ENCODE measurements around the gene BCAR3.
"Not testable (repeated sequence)": the region's sequence is repeated elsewhere in the genome, so short reads cannot be mapped to it uniquely, and the experiment has no call there.

BCAR3 gene

DNA sequence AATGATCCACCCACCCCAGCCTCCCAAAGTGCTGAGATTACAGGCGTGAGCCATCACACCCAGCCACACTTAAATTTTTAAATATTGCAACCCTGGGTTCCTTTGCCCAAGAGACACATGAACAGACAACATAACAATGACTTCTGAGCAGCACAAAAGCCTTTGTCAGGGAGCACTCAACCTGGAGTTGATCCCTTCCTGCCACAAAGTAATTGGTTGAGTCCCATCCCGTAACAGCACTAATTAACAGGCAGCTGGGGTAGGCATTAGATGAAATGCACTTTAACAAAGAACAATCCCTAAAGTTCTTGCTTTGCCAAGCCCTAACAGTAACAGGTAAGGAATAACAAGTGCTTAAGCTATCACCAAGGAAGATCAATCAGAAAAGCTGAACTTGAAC, 5.9 kb upstream of the BCAR3 start:
- DNase-seq: no peak

DNA sequence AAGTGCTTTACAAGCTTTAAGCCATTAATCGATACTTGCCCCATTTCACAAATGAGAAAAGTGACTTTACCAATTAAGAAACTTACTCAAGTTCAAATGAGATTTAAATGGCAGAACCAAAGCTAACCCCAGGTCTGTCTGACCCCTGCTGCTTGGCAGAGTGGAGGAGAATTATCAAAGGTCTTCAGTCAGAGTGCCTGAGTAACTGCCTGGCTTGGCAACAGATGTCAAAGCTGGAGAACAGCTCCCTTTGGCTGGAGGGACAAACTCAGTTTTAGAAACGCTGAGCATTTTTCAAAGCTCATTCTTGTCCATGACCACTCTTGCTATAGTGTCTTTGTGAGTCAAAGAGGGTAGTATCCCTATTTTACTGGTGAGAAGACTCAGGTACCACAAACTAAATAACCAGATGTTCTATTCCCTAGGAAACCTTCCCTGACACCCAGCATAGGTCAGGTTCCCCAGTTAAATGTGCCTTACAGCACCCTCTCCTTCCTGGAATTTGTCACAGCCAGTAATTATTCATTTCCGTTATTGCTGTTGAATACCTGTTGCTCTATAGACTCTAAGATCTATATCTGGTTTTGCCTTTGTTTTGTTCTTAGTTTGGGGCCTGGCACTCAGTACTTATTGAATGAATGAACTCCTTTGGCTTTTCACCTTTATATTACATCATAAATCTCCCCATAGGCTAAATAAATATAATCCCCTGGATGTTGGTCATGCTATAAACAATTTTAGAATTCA, 5.0 kb upstream of the BCAR3 start:
- DNase-seq: peak; percentile 9

DNA sequence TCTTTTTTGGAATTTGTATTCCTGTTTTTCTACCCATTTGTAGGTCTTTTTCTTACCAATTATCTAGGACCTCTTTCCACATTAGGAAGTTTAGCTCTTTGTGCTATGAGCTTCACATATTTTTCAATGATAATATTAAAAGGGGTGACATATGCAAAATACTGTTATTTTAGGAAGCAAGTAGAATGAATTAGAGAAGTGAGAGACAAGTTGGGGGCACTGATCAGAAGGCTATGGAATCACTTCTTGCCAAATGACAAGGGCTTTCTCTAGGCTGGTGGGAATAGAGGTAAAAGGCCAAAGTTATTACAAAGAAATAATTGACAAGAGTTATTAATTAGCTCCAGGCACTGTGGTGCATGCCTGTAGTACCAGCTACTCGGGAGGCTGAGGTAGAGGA, 4.3 kb upstream of the BCAR3 start:
- DNase-seq: no peak

DNA sequence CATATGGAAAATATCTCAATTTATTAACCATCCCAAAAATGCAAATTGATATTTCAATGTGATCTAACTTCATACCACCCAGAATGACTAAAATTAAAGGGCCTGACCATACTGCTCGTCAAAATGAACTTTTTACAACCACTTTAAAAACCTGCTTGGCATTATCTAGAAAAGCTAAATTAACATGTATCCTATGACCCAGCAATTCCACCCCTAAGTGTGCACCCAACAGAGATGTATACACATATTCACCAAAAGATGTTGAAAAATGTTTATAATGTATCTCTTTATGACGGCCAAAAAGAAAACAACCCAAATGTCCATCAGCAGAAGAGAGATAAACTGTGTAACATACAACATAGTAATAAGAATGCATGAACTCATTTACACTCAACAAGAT, 1.6 kb upstream of the BCAR3 start:
- DNase-seq: no peak

DNA sequence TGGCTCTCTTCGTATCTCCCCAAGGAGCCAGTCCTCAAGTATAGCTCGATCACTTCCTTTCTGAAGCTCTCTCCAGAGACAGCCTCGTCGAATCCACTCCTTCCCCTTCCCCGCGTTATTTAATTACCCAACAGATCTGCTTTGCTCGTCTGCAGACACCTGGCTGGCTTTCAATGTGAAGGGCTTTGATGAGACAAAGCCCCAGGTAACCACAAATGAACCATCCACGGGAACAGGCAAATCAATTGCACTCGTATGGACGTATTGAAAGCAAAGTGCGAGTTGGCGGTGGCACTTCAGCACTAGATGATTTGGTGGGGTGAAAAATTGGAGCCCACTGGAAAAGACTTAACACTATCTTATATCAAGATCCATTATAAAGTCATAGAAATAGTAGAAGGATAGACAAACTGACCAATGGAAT, 364 bp upstream of the BCAR3 start:
- peak; percentile 78 for DNase-seq

DNA sequence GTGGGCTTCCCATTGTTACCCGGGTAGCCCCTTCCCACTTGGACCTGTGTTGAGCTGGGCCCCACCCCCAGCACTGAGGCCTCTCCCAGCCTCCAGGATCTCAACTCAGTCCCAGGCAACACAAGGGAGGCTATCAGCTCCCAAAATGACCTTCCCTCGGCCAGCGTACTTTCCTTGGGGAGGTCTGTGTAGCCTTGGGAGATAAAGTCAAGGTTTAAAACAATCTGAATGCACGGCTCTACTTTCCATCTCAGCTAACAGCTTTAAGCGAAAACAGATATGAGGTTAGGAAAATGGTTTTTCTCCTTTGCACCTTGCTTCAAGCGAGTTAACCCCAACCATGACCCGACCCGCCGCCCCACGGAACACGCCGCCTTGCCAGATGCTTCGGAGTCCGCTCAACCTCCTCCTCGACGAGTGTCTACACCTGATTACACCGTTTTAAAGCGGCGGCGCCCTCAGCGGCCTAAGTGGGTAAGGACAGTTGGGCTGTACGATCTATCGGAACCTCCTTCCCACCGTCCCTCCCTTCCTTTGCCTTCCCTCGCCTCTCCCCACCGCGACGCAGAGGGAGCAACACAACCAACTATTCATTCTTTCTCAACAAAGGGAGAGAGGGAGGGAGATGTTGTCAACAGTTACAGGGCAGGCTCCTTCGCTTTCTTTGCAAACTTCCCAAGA, 1.1 kb downstream of the BCAR3 start:
- peak; percentile 83 for DNase-seq

DNA sequence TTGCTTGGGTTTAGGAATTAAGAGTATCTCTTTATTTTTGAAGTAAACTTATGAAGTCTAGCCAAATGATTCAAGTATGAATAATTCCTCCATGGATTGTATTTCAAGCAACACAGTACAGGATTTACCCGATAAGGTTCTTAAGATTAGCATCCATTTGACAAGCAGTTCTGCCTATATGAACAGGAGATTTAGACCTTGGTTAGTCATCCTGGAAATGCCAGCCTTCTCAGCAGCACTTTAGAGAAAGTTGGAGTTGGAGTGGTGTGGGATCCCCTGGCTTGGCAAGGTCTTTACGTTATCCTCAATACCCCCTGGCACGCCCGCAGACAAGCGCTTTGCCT, 1.6 kb downstream of the BCAR3 start:
- DNase-seq: no peak

DNA sequence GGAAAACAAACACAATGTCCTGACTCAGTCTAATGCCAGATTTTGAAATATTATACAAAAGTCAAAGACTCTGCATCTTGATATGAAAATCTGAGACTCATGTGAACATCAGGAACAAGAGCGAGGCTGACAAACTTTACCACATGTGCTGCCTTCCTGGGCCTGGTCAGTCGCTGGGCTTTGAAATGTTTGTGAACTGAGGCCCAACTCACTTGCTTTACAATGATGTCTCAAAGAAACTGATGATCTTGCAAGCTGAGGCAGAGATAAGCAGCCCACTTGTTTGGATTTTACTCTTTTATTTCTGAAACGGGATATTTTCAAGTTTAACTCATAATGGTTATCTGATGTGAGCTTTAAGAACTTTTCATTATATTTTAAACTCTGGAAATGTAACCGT, 2.1 kb downstream of the BCAR3 start:
- DNase-seq: no peak

DNA sequence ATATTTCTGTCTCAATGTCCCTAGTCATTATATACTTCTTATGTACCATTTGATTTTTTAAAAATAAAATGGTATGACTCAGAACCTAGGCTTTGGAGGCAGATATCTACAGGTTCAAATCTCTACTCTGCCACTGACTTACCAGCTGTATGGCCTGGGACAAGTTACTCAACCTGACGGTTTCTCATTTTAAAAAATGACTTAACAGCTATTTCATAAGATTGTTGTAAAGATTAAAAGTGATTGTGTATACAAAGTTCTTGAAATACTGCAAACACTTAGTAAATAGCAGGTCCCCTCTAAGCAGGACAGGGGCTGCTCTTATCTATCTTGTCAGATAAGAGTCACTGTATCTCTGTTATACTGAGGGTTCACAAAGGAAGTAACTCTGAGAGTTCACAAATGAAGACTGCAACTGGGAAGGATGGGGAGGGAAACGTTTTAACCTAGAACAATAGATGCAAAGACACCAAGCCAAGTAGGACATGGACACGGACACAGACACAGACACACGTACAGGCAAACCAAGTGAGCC, 2.6 kb downstream of the BCAR3 start:
- DNase-seq: no peak

DNA sequence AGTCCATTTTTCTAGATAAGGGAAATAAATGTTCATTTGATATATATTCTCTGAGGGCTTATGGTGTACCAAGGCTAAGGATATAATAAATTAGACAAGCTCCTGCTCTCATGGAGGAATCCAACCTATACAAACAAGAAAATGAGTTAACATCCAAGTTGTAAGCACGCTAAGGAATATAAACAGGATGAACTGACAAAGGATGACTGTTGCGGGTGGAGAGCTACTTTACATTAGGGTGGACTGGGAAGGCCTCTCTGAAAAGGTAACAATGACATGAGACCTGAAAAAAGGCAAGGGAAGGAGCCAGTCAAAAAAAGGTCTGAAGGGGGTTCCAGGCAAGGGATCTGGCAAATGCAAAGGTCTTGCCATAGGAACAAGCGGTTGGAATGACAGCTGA, 3.1 kb downstream of the BCAR3 start:
- DNase-seq: no peak

DNA sequence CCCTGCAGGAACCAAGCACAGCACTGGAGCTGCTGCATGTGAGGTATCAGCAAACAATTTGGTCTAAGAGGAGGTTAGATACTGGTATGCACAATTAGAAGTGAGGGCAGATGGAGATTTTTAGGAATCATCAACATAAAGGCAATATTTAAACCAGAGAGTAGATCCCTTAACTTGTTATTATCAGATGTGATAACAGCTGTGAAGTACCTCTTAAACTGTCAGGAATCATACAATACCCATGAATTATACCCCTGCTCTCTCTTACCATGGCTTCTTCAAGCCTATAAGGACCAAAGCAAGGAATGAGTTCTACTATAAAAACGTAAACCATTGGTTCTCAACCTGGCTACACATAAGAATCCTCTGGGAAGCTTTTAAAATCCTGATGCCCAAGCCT, 3.9 kb downstream of the BCAR3 start:
- DNase-seq: no peak

DNA sequence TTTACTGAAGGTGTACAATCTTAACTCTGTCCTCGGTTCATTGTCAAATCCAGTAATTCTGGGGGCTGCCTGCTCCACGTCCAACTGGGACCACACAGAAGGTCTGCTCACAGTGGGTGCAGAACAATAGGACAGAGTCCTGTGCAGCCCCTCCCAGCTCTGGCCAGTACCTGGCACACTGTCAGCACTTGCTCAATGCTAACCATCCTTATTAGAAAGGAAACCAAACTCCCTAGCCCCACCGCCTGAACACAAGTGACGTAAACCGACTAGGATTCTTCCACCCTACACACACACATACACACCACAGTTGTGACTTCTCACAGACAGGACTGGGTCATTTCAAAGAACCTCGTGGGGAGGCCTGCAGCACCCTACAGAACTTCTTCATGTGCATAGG, 5.2 kb downstream of the BCAR3 start:
- no peak for DNase-seq

DNA sequence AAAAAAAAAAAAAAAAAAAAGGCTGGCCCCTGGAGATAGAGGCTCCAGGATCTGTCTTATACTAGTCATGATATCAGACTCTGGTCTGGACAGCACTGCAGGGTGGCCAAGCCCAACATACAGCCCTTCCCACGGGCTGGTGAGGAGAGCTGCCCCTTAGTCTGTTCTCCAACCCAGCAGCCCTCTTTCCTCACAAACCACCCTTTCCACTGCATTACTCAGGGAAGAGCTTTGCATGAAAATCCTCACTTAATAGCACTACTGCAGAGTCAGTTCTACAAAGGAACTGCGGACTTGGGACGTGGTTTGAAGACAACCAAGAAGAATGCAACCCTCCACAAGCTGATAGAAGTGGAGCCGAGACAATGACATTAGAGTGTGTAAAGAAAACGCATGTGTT, 5.7 kb downstream of the BCAR3 start:
- no peak for DNase-seq

DNA sequence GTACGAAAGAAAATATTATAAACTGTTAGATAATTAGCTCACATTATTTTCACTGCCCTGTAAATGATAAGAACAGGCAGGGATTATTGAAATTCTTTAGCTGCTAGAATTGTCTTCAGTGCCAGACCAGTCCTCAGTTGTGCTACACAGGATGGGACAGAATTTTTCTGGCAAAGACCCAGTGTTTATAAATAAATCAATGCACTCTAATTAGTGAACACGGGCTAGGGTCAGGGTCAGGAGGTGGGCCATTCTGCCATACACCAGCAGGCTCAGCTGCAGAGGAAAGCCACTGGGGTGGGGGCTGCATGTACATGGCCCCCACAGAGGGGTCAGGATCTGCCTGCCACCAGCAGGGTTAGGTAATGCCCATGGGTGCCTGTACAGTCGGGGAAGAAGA, 6.4 kb downstream of the BCAR3 start:
- no peak for DNase-seq

DNA sequence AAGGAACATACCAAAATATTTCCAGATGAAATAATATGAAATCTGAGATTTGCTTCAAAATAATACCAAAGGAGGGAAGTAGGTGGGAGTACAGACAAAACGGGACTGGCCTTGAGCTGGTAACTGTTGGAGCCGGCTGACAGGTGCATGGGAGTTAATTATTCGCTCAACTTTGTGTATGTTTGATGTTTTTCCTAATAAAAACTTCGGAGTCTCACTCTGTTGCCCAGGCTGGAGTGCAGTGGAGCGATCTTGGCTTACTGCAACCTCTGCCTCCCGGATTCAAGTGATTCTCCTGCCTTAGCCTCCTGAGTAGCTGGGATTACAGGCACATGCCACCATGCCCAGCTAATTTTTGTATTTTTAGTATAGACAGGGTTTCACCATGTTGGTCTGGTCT, 7.6 kb downstream of the BCAR3 start:
- not testable (repeated sequence) for DNase-seq

DNA sequence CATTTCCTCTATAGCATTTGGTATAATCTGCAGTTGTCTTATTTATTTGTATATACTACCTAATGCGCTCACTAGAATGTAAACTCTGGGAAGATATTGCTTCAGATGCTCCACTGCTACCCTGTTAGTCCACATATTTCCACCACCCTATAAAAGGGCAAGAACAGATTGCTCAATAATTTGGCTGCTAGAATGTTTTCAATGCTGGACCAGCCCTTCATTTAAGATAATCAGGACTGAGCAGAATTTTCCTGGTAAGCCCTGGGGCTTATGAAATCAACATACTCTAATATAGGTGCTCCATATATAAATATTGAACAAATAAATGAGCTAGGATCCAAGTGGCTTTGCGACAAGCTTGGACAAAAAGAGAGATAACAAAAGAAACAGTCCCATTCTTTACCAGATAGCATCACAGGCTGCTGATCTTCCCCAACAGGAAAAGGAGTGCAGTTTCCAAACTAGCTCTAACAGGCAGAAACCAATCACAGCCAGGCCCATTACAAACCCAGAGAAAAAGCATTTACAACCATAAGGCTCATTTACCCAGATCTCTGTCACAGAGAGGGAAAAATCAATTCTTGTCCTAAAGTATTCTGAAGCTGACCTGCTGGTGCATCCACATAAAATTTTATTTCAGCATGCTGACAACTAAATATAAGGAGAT, 8.3 kb downstream of the BCAR3 start:
- DNase-seq: no peak

DNA sequence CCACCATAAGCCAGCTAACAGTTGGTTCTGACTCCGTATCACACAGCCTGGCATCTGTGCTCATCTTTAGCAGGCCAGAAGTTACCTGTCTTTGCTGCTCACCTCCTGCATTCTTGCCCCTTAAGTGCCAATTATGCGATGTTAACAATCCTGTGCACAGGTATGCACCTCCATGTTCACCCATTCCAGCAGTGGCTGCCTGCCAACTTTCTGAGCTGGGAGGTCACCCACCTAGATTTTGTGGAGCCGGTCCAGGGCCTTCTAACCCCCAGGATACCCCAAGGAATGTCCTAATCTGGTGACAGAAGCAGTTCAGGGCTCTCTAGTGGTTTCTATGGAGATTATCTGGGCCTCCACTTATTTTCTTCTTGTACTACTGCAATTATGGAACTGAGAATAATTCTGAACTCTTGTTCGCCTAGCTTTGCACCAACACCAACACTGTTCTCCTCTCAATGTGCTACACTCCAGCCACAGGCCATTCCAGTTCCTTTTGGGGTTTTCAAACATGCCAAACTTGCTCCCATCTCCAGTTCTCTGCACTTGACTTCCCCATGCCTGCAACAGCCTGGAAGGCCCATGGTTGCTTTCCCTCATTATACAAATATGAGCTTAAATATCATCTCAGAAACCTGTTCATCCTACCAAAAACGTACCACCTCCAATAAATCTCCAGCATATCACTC, 9.0 kb downstream of the BCAR3 start:
- DNase-seq: no peak

DNA sequence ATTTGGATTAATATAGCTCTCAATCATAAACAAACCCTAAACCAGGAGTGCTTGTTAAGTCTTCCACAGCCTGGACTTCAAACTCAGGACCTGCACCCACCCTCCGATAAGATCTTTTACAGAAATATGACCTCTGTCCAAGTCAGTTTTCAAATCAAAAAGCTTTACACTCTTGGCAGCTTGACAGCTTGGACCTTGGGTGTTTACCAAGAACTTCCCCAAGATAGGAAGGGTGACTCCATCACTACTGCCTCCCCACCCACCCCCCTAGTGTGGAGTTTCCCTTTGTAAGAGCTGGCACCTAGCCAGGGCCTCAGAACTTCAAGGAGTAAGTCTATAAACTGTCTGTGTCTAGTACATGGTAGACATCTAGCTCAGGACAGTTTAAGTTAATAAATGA, 9.6 kb downstream of the BCAR3 start:
- DNase-seq: peak; percentile 9

DNA sequence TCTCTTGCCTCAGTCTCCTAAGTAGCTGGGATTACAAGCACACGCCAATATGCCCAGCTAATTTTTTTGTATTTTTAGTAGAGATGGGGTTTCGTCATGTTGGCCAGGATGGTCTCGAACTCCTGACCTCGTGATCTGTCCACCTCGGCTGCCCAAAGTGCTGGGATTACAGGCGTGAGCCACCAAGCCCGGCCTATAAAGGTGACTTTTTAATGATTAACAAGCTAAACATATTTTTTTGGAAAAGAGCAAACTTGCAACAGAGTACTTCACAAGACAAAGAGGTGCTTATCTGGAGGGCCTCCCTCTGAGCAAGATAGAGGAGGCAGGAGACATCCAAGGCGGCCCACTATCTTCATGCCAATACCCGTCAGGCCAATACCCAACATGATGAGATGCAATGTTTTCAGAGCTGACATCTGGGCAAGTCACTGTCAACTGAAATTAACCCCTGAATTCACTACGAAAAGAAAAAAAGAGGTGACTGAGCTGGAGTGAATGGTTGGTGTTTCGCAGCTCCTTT, 10.5 kb downstream of the BCAR3 start:
- DNase-seq: no peak

DNA sequence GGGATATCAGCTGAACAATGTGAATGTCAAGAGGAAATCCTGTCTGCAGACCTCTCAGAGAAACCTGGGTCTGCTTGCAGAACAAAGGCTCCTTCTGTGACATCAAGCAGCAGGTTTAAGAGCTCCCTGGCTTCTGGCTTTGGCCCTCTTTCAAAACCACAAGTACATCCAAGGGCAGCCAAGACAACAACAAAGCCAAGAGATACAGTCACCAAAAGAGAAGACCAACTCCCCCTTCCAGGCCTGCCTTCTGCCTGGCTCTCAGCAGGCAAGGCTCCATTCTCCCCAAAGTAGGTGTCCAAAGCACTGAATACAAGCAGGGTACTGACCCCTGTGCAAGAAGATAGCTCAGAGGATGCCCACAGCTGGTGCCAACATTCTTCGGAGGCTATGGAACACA, 11.5 kb downstream of the BCAR3 start:
- DNase-seq: no peak

DNA sequence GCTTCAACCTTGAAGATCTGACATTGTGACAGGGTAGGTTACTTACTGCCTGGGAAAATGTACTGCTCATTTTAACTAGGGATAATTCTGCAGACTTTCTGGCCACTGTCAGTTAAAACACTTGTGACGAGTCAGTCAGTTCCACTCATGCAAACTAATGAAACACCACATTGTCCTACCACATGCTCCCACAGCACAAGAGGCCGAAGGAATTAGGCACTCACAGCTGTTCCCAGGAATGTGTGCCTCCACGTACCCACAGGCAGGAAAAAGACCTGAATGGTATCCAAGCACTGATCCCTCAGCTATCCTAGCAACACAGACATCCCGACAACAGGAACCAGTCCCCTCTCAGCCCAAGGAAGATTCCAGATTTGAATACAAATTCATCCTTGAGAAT, 12.3 kb downstream of the BCAR3 start:
- DNase-seq: no peak

DNA sequence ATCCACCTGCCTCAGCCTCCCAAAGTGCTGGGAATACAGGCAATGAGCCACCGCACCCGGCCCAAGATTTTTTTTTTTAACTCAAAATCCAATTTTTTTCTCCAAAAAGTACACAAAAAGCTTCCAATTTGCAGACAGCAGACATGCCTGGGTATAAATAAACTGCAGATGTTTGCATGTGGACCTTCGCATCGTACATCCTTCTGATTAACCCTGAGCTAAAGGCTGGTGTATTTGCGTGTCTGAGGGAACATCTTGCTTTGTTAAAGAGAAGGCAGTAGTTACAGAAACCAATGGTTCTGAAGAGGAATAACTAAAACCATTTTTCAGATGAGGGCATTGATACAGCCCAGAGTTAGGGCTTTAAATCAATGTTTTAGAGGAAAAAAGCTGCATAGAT, 12.7 kb downstream of the BCAR3 start:
- DNase-seq: no peak

DNA sequence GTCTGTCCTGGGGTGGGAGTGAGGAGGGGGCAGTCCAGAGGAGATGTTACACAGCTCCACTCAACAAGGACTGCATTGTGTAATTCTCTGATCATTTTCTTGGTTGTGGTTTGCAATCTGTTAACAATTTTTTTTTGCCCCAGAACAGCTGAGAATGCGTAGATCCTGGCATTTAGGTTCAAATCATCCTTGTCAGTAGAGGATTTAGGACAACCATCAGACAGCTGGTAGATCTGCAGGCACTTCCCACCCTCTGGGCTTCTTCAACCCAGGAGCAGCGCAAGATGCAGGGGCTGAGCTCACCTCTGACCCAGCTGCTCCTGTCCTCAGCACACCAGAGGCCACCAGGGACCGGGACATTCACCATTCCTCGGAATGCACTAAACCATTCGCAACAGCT, 13.5 kb downstream of the BCAR3 start:
- DNase-seq: no peak

Measured in NCI-H69 (cell line).